ENCODE measurements around the gene NTNG2. TPM values are rescaled to one million over a fixed set of nuclear protein-coding genes. Genes with fewer than 3 reads are reported as not detected.

The NTNG2 gene
- total RNA-seq, 1 donor from 2014 or later: 0.42 TPM

DNA sequence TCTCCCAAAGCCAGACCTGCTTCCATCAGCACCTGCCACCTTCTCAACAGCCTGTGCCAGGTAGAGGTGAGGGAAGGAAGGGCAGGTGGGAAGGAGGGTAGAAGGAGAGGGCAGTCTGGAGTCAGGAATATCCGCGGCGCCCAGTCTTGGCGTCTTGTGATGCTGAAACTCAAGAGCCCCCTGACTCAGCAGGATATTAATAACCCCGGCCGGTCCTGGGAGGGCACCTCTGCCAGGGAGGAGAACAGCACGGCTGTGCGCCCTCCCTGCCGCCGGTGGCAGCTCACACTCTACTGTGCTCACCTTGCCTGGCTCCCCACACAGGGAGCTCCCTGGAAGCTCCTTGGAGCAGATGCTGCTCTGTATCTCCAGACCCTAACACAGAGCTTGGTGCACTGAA is 11.6 kb upstream of the NTNG2 start:
- TF ChIP-seq, protein P1, sequence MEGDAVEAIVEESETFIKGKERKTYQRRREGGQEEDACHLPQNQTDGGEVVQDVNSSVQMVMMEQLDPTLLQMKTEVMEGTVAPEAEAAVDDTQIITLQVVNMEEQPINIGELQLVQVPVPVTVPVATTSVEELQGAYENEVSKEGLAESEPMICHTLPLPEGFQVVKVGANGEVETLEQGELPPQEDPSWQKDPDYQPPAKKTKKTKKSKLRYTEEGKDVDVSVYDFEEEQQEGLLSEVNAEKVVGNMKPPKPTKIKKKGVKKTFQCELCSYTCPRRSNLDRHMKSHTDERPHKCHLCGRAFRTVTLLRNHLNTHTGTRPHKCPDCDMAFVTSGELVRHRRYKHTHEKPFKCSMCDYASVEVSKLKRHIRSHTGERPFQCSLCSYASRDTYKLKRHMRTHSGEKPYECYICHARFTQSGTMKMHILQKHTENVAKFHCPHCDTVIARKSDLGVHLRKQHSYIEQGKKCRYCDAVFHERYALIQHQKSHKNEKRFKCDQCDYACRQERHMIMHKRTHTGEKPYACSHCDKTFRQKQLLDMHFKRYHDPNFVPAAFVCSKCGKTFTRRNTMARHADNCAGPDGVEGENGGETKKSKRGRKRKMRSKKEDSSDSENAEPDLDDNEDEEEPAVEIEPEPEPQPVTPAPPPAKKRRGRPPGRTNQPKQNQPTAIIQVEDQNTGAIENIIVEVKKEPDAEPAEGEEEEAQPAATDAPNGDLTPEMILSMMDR (IDR thresholded peaks at IDR 0.05; ENCODE audit: insufficient read depth, low read length, poor library complexity, severe bottlenecking): no peak
- H3K4me3 ChIP-seq (ENCODE audit: low read depth, low read length): no peak overlapping the region
- DNase-seq (ENCODE audit: low read depth): no peak
- H3K36me3 ChIP-seq (ENCODE audit: control insufficient read depth, insufficient read depth, low read length): no peaks in the 10 kb centered on the region
- H3K27me3 ChIP-seq (ENCODE audit: control insufficient read depth, insufficient read depth, low read length): peaks cover 36% of the 10 kb centered on the region

DNA sequence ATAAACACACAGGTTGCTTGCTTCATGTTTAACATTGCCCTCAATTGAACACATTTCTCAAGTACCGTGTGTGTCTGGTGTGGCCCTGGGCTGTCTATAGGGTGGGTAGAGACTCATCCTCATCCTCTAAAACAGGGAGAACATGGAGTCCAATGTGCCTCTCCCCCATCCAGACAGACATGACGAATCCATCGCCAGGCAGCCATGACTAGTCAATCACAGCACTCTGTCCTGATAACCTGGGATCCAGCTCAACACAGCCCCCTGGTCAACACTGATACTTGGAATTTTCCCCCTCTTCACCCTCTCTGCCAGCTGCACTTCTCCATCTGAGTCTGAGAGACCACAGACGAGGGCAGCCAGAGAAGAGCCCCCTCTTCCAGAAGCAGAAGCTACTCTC is 10.7 kb upstream of the NTNG2 start:
- TF ChIP-seq, protein P1 (IDR thresholded peaks at IDR 0.05; ENCODE audit: insufficient read depth, low read length, poor library complexity, severe bottlenecking): no peak
- Histone ChIP-seq H3K36me3 (ENCODE audit: control insufficient read depth, insufficient read depth, low read length) (no peaks in the 10 kb centered on the region), H3K27me3 (ENCODE audit: control insufficient read depth, insufficient read depth, low read length) (peaks cover 41% of the 10 kb centered on the region), H3K4me3 (ENCODE audit: low read depth, low read length) (no peak overlapping the region)
- no peak for DNase-seq (ENCODE audit: low read depth)

DNA sequence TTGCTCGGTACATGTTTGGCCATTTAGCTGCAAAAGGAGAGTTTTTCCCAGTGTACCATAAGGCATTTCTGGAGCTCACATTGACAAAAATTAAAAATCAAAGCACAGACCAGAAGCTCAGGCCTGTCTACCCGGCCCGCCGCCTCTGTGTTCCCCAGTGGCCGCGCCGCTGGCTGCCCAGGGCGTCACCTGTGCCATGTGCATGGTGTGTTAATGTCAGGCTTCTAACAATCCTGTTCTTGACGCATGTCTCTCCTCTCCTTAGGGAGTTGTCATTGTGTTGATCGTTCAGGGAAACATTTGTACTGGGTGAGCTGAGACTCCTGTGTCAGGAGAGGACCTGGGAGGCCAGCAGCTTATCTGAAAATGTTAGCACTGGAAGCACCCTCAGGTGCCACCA is 9.6 kb upstream of the NTNG2 start:
- DNase-seq (ENCODE audit: low read depth): no peak
- TF ChIP-seq, protein P1 (IDR thresholded peaks at IDR 0.05; ENCODE audit: insufficient read depth, low read length, poor library complexity, severe bottlenecking): no peak
- Histone ChIP-seq H3K27me3 (ENCODE audit: control insufficient read depth, insufficient read depth, low read length) (peaks cover 44% of the 10 kb centered on the region), H3K4me3 (ENCODE audit: low read depth, low read length) (no peak overlapping the region), H3K36me3 (ENCODE audit: control insufficient read depth, insufficient read depth, low read length) (no peaks in the 10 kb centered on the region)

DNA sequence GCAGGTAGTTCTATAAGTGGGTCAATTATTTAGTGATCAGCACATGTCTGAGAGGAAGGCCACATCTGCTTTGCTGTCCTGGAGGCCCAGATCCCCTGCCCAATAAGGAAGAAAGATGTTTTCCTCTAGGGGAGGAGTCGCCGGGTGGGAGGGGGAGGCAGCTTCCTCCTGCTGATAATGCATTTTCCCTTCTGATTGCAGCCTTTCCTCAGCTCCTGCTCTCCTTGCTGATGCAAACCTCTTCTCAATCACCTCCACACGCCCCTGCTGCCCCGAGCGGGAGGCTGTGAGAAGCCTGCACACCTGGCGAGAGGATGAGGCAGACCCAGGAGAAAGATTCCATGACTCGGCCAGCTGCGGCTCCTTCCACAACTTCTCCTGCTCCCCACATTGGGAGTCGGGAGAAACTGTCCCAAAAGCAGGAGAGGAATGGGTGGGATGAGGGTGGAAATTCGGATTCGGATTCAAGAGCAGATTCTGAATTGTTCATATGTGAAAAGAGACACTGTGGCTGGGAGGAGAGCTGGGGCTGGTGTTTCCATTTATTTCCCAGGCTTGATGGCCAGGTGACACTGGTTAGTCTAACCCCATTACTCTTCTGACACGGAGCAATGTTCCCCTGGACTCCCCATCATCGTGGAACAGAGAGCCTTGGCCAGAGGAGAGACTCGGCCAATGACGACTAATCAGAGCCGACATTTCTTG is 6.8 kb upstream of the NTNG2 start:
- TF ChIP-seq, protein P1 (IDR thresholded peaks at IDR 0.05; ENCODE audit: insufficient read depth, low read length, poor library complexity, severe bottlenecking): no peak
- no peaks in the 10 kb centered on the region for H3K36me3 ChIP-seq (ENCODE audit: control insufficient read depth, insufficient read depth, low read length)
- H3K4me3 ChIP-seq (ENCODE audit: low read depth, low read length): no peak overlapping the region
- DNase-seq (ENCODE audit: low read depth): no peak
- peaks cover 55% of the 10 kb centered on the region for H3K27me3 ChIP-seq (ENCODE audit: control insufficient read depth, insufficient read depth, low read length)

DNA sequence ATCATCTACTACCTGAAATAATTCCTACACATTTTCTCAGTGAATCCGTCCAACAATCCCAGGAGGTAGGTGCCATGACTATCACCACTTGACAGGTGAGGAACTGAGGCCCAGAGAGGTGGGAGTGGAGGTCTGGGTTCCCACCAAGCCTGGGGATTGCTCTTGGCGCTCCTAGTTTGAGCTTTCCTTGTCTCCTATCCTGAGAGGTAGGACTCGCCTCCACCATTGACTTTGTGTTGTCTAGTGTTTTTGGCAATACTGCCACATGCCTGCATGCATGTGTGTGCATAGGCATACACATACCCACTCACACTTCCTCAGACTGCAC is 6.3 kb upstream of the NTNG2 start:
- Histone ChIP-seq H3K36me3 (ENCODE audit: control insufficient read depth, insufficient read depth, low read length) (no peaks in the 10 kb centered on the region), H3K4me3 (ENCODE audit: low read depth, low read length) (no peak overlapping the region), H3K27me3 (ENCODE audit: control insufficient read depth, insufficient read depth, low read length) (peaks cover 52% of the 10 kb centered on the region)
- TF ChIP-seq, protein P1 (IDR thresholded peaks at IDR 0.05; ENCODE audit: insufficient read depth, low read length, poor library complexity, severe bottlenecking): no peak
- DNase-seq (ENCODE audit: low read depth): no peak

DNA sequence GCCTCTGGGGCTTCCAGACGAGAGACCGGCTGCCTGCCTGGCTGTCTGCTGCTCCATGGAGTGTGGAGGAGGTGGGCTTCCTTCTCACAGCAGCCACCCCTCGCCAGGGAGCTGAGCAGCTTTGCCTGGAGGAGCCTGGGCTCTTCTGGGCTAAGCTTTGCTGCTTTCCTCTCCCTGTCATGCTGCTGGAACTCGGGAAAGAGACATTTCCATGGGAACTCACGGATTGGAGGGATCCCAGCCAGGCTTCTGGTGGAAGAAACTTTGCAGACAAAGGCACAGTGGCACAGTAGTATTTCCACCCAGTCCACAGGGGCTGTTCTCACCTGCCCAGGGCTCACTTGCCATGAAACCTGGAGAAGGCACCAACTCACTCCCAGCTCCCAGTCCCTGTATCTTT is 5.6 kb upstream of the NTNG2 start:
- TF ChIP-seq, protein P1 (IDR thresholded peaks at IDR 0.05; ENCODE audit: insufficient read depth, low read length, poor library complexity, severe bottlenecking): no peak
- Histone ChIP-seq H3K36me3 (ENCODE audit: control insufficient read depth, insufficient read depth, low read length) (no peaks in the 10 kb centered on the region), H3K4me3 (ENCODE audit: low read depth, low read length) (no peak overlapping the region), H3K27me3 (ENCODE audit: control insufficient read depth, insufficient read depth, low read length) (peaks cover 57% of the 10 kb centered on the region)
- DNase-seq (ENCODE audit: low read depth): no peak
